Panc1 (cell line): Measurements from ENCODE around the gene MALAT1.

Experiments used
- POLR2AphosphoS5 ChIP-seq: IDR thresholded peaks from 2 replicates; pipeline ENCODE4 v1.6.1; 2012; ENCODE audit warnings: mild to moderate bottlenecking, low read depth, low read length, moderate library complexity
- TF ChIP-seq, protein P1 (sequence below): fragments of 450-650 bp; IDR thresholded peaks from 2 replicates; pipeline ENCODE4 v1.5.1; 2017; ENCODE audit warnings: mild to moderate bottlenecking

DNA sequence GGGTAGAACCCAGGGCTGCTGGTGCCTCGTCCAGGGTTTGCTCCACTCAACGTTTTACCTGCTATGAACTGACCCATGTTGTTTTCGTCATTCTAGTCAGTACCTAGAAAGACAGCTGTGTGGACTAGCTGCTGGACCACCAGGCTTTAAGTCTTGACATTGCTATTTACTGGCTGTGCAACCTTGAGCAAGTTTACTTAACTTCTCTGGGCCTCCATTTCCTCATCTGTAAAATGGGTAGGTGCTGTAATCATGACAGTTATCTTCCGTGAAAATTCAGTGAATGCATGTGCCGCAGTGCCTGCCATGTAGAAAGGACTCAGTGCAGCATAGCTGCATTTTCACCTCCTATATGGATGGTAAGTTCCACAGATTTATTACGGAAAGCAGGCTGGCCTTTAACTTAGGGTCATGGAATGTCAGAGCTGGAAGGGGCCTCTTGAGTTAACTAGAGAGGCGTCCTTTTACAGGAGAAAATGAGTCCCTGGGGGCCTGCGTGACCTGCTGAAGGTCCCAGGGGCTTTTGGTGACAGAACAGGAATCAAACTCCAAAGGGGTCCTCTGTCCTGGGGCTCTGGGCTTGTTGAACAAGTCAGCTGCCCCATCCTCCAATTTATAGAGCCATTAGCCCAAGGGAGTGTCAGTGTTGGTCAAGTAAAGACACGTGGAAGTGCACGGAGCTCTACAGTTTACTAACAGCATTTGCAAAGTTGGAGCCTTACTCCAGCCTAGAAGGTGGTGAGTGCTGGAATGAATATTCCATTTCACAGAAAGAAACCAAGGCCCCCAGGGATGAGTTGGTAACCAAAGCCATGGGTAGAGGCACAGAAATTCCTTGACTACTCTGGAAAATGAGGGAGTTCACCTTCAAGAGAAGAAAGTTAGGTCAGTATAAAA lies 12.0 kb upstream of the MALAT1 start:
- TF ChIP-seq, protein P1, sequence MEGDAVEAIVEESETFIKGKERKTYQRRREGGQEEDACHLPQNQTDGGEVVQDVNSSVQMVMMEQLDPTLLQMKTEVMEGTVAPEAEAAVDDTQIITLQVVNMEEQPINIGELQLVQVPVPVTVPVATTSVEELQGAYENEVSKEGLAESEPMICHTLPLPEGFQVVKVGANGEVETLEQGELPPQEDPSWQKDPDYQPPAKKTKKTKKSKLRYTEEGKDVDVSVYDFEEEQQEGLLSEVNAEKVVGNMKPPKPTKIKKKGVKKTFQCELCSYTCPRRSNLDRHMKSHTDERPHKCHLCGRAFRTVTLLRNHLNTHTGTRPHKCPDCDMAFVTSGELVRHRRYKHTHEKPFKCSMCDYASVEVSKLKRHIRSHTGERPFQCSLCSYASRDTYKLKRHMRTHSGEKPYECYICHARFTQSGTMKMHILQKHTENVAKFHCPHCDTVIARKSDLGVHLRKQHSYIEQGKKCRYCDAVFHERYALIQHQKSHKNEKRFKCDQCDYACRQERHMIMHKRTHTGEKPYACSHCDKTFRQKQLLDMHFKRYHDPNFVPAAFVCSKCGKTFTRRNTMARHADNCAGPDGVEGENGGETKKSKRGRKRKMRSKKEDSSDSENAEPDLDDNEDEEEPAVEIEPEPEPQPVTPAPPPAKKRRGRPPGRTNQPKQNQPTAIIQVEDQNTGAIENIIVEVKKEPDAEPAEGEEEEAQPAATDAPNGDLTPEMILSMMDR, result no peak
- no peak for TF ChIP-seq POLR2AphosphoS5
